Occipital lobe (tissue), 2 donors: ENCODE measurements around the gene MPP3. TPM values are rescaled to one million over a fixed set of nuclear protein-coding genes. Genes with fewer than 3 reads are reported as not detected.

Experiments
- DNase-seq: peaks from one replicate; lab custom pipeline; 2025; lab: John Stamatoyannopoulos, UW
- total RNA-seq: library from RNA; depleted of rRNA; stranded (reverse); fragments of >200 nt; gene quantifications from one replicate; pipeline ENCODE4 v1.2.3, GENCODE V29; 2014

MPP3 gene
- total RNA-seq, 1 donor from 2014 or later, result 27.1 TPM

DNA sequence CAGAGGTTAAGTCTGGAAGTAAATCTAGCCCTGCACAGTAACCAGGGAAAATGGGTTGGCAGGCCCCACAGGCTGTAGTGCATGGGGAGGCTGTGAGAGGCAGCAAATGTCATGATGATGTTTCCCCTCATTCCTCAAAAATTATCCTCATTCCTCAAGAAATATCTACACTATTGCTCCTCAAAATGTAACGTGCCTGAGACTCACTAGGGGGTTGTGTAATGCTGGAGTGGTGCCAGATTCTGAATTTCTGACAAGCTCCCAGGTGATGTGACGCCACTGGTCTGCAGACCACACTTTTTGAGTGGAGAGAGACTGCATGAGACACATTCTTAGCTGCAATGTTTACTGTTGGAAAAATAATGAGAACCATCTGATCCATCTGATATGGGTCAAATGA, 1.2 kb upstream of the MPP3 start:
- no peak for DNase-seq

DNA sequence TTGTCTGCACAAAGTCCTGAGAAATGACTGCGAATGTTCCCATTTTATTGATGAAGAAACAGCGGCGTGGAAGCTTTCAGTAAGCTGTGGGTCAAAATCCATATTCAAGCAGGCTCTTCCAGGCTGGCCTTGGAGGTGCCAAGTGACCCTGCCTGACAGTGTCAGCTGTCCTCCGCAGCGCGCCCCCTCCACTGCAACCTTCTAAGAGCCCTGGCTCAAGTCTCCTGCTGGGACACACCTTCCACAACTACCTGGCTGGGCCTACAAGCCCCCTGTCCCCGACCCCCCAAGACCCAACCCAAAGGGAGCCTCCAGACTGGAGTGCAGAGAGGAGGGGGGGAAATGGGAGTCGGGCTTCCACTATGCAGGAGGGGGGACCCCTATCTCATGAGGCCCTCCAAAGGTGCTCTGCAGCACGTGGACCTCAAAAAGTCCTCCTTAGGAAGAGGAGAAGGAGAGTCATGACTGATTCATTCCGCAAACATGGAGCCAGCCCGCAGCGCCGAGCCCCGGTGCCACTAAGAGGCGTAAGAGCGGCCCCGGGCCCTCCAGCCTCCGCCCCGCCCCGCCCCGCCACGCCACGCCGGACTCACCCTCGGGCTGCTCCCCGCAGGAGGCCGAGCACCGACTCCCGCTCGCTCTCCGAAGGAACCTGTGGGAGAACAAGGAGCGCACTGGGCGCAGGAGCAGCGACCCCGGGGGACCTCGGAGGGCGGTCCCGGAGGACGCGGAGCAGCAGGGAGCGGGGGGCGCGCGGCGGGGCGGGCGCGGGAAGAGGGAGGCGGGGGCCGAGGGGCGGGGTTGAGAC, 574 bp downstream of the MPP3 start:
- no peak for DNase-seq

DNA sequence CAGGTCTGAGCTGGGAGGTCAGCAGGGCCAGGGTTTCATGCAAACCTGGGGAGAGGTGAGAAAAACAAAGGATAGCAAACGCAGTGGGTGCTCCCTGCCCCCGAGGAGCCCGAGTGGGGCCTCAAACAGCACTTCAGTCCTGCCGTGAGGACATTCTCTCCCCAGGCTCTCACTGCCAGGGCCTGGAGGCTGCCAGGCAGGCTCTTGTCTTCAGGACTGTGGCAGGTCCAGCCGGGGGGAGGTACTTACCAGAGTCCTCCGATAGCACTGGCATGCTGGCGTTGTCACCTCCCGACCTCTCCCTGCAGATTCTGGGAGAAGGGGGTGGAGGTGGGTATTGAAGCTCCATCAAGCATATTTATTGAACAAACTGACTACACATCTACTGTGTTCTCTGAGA, 1.3 kb downstream of the MPP3 start:
- DNase-seq, result no peak

DNA sequence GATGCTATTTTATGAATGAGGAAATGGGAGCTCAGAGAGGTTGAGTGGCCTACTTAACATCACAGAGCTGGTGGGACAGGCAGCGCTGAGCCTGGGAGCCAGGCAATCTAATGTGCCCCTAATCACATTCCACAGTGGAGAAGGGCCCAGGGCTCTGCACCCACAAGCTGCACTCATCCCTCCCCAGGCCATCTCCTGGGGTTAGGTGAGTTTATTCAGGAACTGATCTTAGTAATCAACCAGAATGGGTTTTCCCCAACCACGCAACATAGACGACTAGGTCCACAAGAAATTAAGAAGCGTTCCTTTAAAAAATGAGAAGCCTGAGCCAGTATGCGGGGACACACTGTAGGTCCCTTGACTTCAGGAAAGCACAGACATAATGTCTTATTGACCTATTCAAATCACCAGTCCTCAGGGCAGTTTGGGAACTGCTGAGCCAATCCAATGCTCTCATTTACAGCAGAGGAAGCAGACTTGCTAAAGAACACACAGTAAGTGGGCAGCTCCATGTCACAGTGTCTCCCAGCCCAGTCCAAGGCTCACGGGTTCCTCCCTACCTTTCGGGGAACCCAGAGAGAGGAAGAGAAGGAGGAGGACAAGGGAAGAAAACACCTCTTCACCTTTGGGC, 2.3 kb downstream of the MPP3 start:
- no peak for DNase-seq

DNA sequence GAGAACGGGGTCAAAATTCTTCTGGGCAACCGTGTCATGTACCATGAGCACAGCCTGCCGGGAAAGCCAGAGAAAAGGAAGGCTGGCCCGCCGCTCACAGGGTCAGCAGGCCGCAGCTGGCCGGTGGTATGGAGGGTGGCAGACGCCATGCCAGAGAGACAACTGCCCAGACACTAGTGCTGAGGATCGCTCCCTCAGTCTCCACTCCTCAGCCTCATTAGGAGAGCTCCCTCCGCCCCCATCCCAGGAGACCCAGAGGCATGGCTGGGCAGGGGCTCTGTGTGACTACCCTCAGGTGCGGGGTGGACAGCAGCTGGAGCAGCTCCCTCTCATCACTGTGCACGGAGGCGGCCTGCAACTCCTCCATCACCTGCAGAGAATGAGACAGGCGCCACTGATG, 3.2 kb downstream of the MPP3 start:
- DNase-seq, result no peak

DNA sequence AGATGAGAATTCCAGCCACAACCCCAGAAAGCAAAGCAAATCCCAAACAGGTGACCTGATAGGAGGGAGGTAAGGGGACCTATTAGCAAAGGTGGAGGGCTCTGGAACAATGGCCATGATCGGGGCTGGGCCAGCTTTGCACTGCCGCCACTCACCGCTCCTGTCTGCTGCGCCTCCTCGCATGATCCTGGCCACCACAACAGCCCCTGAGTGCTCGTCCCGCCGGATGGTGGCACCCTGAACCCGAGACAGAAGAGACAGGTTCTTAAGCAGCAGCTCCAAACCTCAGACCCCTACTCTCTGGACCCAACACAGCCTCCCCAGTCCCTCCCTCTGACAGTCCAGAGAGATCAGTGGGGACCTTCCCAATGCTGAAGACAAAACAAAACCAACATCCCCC, 5.3 kb downstream of the MPP3 start:
- DNase-seq, result no peak

DNA sequence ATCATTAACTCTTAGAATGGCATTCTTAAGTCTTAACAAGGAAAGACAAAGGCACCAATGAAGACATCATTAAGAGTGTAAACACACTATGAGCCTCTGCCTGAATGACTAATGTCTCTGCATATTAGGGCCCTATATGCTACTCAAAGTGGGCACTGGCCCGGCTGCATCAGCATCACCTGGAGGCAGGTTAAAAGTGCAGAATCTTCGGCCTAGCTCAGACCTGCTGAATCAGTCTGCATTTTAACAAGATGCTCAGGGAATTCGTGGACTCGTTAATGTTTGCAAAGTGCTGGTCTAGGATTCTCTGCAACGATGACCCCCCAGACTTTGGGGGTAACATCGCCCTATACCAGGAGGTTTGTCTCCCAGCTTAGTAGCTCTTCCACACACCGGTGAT, 6.7 kb downstream of the MPP3 start:
- DNase-seq, result no peak

DNA sequence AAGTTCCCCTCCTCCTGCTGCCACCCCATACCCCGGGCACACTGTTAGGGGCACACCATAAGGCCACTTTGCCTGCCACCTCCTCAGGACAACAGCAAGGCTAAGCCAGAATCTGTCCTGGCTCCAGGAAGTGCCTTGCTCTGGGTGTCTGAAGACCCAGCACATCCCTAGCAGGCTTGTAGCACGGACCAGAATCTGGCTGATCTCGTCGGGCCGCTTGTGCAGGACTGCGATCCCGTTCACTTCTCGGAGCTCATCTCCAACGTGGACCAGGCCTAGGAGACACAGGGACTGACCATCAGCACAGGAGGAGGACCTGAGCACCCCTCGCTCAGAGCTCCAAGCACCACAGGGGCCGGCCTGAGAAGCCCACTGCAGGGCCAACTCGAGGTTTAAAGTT, 7.4 kb downstream of the MPP3 start:
- no peak for DNase-seq

DNA sequence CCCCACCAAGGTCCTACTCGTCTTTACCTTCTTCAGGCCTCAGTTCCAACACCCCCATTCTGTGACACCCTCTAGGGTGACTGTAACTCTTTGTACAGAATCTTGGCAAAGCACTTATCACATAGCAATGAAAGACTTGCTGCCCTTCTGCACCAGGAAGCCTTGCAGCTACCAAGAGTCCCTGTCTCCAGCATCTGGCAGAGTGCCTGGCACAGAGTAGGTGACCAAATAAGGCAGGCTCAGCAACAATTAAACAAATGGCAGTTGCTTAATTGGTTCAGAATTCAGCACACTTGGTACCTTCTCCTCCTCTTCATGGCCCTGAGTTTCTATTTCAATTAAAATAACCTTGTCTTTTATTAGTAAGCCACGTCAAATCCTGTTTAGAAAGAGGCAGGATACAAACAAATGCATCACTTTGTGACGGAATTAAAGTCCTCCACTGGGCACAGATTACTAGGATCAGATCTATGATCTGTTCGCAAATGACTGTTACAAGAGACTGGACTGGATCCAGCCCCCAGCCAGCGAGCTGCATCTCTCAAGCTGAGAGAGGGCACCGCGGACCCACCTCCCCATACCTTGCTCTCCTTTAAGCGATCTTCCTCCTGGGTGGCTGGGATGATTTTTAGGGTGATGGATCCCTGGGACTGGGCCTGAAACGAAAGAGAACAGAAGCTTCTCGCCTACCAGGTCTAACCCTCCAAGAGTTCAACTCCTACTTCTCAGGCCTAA, 9.4 kb downstream of the MPP3 start:
- DNase-seq, result no peak

DNA sequence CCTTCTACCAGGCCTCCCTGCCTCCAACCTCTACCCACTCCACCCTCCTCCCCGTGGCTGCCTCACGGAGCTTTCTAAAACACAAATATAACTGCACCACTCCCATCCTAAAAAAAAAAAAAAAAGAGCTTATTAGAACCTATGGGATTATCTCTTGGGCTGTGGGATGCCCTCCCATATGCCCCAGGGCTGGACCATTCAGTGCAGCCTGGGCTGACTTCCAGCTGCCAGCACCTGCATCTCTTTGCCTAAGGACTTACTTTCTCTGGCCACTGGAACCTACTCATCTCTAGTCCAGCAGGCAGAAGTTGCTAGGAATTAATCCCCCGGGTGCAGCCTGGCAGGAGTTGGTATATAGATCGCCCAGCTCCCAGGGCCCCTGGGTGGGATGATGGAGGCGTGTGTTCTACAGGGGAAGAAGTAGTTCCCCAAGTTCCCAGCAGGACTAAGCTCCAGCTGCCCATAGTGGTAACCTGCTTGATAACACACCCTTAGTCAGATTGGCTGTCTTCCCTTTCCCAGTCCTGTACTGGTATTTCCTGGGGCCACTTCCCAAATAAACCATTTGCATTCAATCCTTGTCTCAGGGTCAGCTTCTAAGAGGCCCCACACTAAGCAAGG, 10.3 kb downstream of the MPP3 start:
- DNase-seq, result no peak

DNA sequence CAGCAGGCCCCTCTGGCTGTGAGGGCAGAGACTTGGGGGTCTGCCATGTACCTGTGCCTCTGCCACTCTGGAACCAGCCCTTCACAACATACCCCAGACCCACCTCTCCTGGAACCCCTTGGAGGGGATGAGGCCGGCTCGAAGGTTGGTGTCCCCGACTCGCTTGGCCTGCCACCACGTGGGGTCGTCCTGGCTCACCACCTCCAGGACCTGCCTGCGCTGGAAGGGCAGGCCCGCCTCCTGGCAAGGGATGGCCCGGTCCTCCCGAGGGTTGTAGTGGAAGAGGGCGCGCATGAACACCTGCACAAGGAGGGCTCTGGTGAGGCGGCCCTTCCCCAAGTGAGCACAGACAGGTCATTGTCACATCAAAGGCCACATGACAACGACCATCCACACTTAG, 12.2 kb downstream of the MPP3 start:
- DNase-seq, result no peak

DNA sequence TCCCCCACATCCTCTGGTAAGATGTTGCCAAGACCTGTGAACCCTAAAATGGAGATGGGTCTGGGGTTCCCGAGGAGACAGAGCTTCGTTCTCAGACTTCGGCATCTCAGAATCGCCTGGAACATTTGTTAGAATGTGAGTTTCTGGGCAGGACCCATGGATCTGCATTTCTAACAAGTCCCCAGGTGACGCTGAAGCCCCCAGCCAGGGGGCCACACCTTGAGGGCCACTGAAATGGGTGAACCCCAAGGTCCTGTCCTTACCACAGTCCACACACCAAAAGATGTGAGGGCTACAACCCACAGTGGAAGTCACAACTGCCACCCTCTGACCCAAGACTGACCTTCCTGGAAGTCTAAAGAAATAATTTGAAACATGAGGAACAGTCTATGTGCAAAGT, 14.0 kb downstream of the MPP3 start:
- DNase-seq, result no peak

DNA sequence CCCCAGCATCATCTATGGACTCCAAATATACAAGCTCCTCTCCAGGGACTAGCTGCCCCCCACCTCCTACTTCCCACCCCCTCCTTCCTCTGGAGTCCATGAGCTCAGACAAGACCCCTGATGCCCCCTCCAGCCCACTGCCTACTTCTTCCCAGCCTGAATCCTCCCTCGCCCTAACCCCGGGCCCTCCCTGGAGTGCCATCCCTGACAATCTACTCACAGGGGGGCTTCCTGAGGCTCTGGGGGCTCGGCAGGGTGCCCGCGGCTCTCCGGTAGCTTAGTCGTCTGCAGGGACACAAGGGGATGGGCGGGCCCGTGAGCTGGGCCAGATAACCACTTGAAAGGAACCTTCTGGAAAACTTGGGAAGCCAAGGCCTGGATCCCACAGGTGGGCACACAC, 15.1 kb downstream of the MPP3 start:
- no peak for DNase-seq

DNA sequence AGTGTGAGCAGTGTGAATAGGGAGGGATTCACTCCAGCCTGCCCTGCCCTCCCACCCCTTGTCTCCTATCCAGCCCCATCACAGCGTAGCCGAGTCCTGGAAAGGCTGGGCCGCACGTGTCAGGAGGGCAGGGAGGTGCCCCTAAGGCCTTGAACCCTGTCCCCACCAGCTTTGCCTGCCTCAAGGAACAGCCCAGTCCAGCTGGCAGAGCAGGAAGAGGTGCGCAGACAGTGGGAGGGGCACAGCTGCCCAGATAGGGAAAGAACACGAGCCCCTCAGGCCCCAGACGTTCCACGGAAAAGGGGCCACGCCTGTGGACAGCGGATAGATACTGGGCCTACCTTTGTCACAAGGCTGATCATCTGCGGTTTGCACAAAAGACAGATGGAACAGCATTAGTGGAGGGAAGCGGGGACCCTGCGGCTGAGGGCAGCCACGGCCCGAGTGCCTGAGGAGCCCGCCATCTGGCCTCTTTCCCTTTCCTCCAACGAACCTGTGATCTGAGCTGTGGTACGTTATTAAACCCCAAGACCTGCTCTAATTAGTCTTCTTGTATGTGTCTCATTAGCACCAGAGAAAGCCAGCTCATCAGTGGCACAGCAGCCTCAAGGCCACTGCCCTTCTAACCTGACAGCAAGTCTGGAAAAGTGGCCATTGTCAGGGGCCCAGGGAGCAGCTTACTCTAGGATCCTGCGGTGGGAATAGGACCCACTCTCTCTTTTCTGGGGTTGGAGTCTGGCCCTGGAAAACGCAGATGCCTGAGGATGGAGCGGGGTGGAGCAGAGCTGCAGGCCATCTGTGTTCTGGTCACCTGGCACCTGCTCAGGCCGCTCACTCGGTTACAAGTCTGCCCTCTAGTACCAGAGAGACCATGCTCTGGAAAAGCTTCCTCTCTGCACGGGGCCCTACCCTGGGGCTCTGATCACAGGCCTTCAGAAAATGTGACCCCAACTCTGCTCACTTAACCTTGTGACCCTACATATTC, 16.3 kb downstream of the MPP3 start:
- no peak for DNase-seq

DNA sequence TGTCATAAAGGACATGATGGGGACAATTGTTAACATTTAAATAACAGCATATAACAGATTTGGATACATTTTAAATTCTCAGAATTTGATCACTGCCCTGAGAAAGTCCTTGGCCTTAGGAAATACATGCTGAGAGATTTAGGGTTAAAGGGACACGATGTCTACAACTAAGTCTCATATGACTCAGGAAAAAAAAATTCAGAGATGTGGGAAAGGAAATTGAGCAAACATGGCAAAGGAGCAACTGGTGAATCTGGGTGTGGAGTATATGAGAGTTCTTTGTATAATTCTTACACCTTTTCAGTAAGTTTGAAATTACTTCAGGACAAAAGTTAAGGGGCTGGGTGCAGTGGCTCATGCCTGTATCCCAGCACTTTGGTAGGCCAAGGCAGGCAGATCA, 18.2 kb downstream of the MPP3 start:
- no peak for DNase-seq

DNA sequence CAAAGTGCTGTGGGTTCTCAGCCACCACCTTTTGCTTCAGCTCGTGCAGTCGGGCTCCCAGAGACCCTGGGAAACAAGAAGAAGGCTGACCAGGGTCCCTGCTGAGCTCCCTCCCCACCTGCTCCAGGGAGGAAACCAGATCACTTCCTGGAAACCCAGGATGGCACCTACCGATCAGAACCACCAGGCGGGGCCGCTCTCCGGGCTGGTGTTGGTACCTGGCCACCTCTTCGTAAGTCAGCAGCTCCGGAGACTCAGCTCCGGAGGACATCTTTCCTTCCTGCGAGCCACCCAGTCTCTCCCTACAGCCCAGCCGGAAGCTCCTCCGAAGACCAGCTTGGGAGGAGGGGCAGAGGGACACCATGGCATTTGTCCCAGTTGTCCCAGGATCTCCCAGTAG, 18.9 kb downstream of the MPP3 start:
- no peak for DNase-seq

DNA sequence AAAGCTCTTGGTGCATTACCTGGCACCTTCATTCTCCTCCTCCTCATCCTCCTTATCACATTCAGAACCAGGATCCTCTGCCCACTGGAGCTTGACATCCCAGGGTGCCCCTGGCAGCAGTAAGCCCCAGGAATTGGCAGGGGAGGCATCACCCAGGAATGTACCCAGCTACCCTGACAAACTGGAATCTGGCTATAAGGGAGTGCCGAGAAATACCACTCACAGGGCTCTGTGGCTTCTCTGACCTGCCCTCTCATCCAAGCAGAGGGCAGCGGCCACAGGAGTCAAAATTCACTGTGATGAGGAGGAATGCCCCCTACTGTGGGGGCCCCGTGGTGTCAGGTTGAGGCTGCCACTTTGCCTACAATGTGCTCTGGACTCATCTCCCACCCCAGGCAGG, 19.6 kb downstream of the MPP3 start:
- DNase-seq, result no peak

DNA sequence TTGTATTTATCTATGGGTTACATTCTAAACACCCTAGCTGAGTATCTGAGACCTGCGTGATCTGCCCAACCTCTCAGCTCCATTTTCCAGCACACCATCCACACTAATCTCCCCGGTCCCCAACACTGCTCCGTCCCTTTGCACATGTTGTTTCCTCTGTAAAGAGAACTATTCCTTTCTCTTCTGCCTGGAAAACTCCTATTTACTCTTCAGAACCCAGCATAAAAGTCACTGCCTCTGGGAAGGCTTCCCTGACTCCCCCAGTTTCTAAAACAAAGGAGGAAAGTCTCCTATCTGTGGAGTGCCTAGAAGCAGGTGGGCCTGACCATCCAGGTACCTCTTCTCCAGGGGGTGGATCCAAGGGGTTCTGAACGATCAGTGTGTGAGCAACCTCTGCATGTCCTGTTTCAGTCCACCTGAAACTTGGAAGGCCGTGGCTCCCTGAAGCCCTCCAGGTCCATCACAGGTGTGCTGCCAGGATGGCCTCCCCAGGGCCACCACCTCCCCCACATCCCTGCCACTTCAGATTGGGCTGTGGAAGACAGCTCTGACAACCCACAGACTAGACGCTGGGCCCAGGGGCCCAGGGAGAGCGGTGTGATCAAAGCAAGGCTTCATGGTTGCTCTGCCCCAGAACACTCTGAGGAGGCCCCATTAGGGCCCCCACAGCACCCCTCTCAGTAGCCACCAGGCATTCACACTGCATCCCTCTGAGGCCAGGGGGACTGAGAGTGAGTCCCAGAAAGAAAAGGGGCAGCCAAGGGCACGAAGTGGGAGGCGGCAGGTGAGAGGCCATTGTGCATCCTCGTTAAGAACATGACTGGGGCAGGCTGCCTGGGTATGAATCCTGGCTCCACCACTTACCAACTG, 20.3 kb downstream of the MPP3 start:
- DNase-seq, result no peak

DNA sequence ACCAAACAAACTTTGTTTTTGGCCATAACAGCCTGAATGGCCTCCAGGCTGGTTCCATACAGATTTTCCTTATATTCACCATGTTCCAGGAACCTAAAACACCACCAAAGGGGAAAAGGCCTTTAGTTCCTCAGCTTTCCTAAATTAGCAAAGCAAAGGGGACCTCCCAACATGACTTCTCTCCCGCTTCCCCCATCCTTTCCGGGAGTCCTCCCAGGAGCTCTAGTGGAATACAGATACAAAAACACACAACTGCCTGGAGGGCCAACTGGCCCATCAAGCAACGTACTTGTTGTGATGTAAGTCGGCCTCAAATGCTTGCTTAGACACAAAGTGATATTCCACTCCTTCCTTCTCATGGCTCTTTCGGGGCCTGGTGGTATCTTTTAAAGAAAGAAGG, 22.1 kb downstream of the MPP3 start:
- DNase-seq, result no peak

DNA sequence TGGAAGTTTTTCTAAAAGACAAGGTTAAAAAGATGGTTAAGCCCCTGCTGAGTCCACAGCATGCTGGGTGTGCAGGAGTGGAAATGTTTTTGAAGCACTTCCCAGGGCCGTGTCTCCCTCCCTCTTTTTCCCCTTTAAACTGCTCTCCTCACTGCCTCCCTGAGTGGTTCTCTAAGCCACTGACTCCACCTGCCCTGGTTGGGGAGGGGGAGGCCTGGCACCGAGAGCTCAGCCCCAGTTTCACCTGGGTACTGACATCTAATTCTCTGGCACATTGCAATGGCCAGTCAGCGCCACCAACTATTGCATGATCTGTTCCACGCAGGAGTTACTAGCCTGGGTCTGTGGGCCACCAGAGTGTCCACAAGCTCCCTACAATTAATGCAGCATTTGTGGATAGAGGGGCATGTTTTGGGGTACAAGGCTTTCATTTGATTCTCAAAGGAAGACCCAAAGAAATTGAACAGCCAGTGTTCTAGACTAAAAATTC, 22.7 kb downstream of the MPP3 start:
- DNase-seq, result no peak
